ENCODE measurements around the gene SLC38A5. TPM values are rescaled to one million over a fixed set of nuclear protein-coding genes. Genes with fewer than 3 reads are reported as not detected.

SLC38A5 gene
- total RNA-seq, 1 experiment from 2014 or later: 50.6 TPM

GRCh38 chrX:48507246-48507645 is 37.2 kb upstream of the SLC38A5 start:
- POLR2A ChIA-PET: no interaction called here

GRCh38 chrX:48505481-48505880 is 35.4 kb upstream of the SLC38A5 start:
- Mint-ChIP-seq H3K9me3 (no peaks in the 10 kb centered on the region), H3K36me3 (no peaks in the 10 kb centered on the region), H3K27ac (no peak overlapping the region), H3K27me3 (ENCODE audit: low read depth) (no peaks in the 10 kb centered on the region; the same call in none of the 2 replicates), H3K4me3 (no peak overlapping the region), H3K4me1 (peaks cover 7% of the 10 kb centered on the region)
- ChIA-PET POLR2A (no interaction called here), CTCF (no interaction called here)
- DNase-seq (ENCODE audit: low spot score): no peak
- no peak for ATAC-seq
- TF ChIP-seq ZNF512 (CRISPR knock-in tag; IDR thresholded peaks at IDR 0.05; ENCODE audit: borderline replicate concordance) (no peak), GABPB1 (CRISPR knock-in tag; IDR thresholded peaks at IDR 0.05) (no peak), PREB (CRISPR knock-in tag; IDR thresholded peaks at IDR 0.05; ENCODE audit: borderline replicate concordance) (no peak), TEAD1 (CRISPR knock-in tag; IDR thresholded peaks at IDR 0.05) (no peak), CBFB (CRISPR knock-in tag; IDR thresholded peaks at IDR 0.05; ENCODE audit: low read depth) (no peak), ZBTB43 (CRISPR knock-in tag; IDR thresholded peaks at IDR 0.05) (no peak), CTCF (IDR thresholded peaks at IDR 0.05) (no peak), ZNF425 (CRISPR knock-in tag; conservative IDR thresholded peaks at IDR 0.05) (no peak), ESRRA (CRISPR knock-in tag; IDR thresholded peaks at IDR 0.05; ENCODE audit: borderline replicate concordance) (no peak), TP53 (CRISPR knock-in tag; IDR thresholded peaks at IDR 0.05) (no peak), ATF1 (CRISPR knock-in tag; IDR thresholded peaks at IDR 0.05) (no peak), USF1 (CRISPR knock-in tag; IDR thresholded peaks at IDR 0.05) (no peak), ZNF396 (CRISPR knock-in tag; IDR thresholded peaks at IDR 0.05; ENCODE audit: borderline replicate concordance) (no peak), FOXJ3 (CRISPR knock-in tag; IDR thresholded peaks at IDR 0.05; ENCODE audit: borderline replicate concordance) (no peak), SMAD4 (CRISPR knock-in tag; IDR thresholded peaks at IDR 0.05) (no peak), MAX (CRISPR knock-in tag; IDR thresholded peaks at IDR 0.05) (no peak), ETV6 (CRISPR knock-in tag; IDR thresholded peaks at IDR 0.05) (no peak), IRF1 (CRISPR knock-in tag; IDR thresholded peaks at IDR 0.05) (no peak)

More at GRCh38 chrX:48507246-48507645, 37.2 kb upstream of the SLC38A5 start:
- no peak overlapping the region for H3K27ac Mint-ChIP-seq
- ATAC-seq: no peak
- no peak for TF ChIP-seq ZNF219 (CRISPR knock-in tag; IDR thresholded peaks at IDR 0.05; ENCODE audit: borderline replicate concordance)
- no peak for TF ChIP-seq ATF2 (CRISPR knock-in tag; IDR thresholded peaks at IDR 0.05; ENCODE audit: borderline replicate concordance, low read depth)
- TF ChIP-seq OVOL2 (CRISPR knock-in tag; IDR thresholded peaks at IDR 0.05; ENCODE audit: borderline replicate concordance): no peak
- TF ChIP-seq ZNF232 (CRISPR knock-in tag; IDR thresholded peaks at IDR 0.05): no peak
- TF ChIP-seq SP1 (CRISPR knock-in tag; conservative IDR thresholded peaks at IDR 0.05): no peak
- TF ChIP-seq TP53 (CRISPR knock-in tag; IDR thresholded peaks at IDR 0.05): no peak
- TF ChIP-seq MXD4 (CRISPR knock-in tag; IDR thresholded peaks at IDR 0.05; ENCODE audit: borderline replicate concordance): no peak
- TF ChIP-seq ZNF138 (CRISPR knock-in tag; conservative IDR thresholded peaks at IDR 0.05): no peak
- H3K4me1 Mint-ChIP-seq: peaks cover 7% of the 10 kb centered on the region
- CTCF ChIA-PET: interaction anchor here (1.5 kb wide), 1 partner anchor 33 kb away, joined by 3 read pairs; no protein-coding TSS in a partner anchor
- no peak overlapping the region for H3K4me3 Mint-ChIP-seq
- no peaks in the 10 kb centered on the region for H3K36me3 Mint-ChIP-seq
- H3K27me3 Mint-ChIP-seq (ENCODE audit: low read depth): no peaks in the 10 kb centered on the region; the same call in none of the 2 replicates
- H3K9me3 Mint-ChIP-seq: no peaks in the 10 kb centered on the region
- no peak for DNase-seq (ENCODE audit: low spot score)
